NCI-H2081 (cell line): ENCODE data around the gene KLRF1.
"Not testable (repeated sequence)": the region's sequence is repeated elsewhere in the genome, so short reads cannot be mapped to it uniquely, and the experiment has no call there.

Experiments
- DNase-seq, 2 experiments: peaks; one replicate each; lab custom pipeline; 2025; lab: John Stamatoyannopoulos, UW

The KLRF1 gene

DNA sequence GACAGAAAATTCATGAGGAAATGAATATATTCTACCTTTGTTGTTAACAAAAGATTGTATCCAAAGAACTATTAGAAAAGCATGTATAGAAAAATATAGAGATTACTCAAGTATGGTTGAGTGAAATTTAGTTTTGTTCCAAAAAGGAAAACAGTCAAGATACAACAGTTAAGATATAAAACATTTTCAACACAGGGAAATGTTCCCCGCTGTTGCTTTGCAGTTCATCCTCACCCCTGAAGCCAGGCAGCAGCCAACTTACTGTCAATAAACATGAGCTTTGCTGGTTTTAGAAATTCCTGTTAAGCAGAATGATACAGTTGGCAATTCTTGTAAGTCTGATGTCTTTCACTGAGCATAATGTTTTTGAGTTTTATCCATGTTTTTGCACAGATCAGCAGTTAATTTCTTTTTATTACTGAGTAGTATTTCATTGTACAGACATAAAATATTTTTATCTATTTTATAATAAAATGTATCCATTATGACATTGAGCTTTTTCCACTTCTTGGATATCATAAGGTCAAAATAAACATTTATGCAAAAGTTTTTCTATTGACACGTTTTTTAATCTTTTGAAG, 43.1 kb downstream of the KLRF1 start:
- DNase-seq = no peak

DNA sequence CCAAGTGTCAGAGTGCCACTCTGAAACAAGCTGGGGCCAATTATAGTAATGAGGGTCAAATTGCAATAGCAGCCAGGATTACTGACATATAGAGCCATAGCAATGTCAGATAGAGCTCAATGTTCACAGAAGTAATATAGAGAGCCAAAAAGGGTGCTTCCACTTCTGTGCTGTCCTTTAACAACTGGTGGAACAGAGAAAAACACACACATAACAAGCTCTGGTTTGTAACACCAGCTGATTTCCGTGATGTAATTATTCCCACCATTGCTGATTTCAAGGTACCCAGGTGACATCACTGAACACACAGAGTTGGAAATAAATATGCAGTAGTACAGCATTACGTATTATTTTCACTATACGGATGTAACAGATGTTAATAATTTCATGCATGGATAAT, 44.9 kb downstream of the KLRF1 start:
- no peak for DNase-seq

DNA sequence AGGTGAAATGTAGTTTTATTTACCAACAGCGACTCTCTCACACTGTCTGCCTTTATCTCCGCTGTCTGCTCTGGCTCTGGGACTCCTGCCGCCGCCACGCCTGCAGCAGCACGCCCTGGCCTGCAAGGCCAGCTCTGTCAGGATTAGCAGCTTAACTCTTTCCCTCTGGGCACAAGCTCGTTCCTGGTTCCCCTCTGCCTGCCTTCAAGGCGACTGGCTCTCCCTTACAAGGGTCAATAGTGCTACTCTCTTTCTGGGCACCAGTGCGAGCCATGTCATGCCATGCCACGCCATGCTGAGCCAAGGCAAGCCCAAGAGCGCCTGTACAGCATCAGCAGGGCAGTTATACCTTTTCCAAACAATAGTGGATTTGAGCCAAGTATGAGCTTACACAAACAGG, 45.5 kb downstream of the KLRF1 start:
- no peak for DNase-seq

DNA sequence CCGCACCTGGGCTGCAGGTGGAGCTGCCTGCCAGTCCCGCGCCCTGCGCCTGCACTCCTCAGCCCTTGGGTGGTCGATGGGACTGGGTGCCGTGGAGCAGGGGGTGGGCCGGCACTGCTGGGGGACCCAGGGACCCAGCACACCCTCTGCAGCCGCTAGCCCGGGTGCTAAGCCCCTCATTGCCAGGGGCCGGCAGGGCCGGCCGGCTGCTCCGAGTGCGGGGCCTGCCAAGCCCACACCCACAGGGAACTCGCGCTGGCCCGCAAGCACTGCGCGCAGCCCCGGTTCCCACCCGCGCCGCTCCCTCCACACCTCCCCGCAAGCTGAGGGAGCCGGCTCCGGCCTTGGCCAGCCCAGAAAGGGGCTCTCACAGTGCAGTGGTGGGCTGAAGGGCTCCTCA, 48.8 kb downstream of the KLRF1 start:
- not testable (repeated sequence) for DNase-seq

DNA sequence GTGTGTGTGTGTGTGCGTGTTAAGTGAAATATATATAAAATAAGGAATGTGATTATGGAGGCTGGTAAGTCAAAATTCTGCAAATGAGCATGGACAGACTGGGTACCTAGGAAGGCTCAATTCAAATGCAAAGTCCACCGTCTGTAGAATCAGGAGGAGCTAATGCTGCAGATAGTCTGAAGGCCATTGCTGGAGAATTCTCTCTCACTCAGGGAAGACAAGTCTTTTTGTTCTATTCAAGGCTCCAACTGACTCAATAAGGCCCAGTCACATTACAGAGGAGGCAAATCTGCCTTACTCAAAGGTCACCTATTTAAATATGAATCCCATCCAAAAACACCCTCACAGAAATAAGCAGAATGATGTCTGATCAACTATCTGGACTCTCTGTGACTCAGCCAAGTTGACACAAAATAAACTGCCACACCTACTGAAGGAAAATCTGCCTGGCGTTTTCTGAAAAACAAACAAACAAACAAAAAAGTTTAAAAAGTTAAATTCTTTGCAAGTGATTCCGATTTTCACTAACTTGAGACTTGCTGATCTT, 53.3 kb downstream of the KLRF1 start:
- DNase-seq = no peak

DNA sequence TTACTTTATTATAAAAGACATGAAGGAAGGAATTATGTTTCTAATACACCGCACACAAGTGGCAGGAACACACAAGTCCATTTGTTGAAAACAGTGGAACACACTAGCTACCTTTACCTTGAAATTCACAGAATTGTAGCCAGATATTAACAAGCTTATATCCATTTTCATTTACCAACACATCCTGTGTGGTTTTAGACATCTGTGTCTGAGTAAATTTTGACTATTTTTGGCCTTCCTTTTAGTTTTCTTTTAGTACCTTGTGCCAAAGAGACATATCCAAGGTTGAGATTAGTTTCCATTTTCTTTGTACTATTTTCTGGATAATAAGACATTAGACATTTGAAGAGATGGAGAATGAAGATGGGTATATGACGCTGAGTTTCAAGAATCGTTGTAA, 54.0 kb downstream of the KLRF1 start, which contains the start of gene KLRF2:
Gene KLRF2, plus strand, starts transcription at position 244 of the 400 bp plus-strand sequence. Its CDS starts 107 bp downstream, at position 351.
- no peak for DNase-seq

DNA sequence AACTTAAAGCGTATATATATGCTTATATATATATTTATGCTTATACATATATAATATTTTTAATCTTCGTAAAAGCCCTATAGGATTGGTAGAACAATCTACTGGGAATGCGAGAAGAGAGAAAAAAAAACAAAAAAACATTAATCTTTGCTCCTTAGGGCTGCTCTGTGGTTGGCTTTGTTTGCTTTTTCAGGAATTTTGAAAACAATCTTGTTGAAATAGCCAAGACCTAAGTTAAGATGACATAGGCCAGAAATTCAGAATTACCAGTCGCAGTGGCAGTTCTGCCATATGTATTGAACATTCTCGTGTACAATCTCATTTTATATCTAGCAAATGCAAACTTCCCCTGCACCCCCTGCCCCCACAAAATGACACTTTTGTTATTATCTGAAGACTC, 54.7 kb downstream of the KLRF1 start:
- no peak for DNase-seq

DNA sequence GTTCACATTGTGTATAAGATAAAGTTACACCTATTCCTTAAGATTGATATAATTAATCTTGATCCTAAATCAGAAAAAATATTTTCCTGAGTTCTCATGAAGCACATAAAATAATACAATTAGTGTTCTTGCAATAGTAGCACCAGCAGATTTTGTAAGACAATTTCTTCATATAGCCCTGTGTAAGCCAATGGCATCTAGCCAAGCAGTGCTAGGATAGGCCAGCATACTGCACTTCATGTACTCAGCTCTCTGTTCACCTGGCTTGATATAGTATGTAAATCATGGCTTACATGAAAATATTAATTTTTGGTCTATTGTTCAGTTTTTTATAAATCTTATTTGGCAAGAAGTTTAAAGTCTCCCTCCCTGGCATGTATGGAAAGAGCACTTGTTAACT, 55.9 kb downstream of the KLRF1 start:
- no peak for DNase-seq

DNA sequence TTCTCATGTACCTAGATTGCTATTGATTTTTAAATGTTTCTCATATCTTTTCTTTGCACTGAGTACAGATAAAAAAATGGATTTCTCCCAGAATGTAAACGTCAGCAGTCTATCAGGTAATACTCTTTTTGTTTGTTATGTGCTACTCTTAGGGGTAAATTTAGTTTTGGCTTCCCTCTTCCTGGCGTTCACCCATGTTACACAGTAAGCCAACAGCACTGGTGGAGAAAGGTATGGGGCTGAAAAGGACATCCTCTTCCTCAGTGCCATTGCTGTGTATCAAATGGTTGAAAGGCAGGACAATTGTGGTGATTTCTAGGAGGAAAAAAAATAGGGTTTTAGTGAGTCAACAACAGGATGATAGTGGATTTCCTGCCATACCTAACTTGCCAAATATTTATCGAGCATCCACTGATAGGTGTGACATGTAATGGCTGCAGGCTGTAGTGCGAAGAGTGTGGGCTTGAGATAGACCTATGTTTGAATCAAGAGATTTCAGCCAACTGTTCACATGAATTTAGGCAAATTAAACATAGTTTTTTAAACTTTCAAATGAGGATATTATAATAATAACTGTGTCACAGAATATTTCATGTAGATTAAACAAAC, 61.5 kb downstream of the KLRF1 start:
- no peak for DNase-seq
